ENCODE data around the gene CREBL2.

DNA sequence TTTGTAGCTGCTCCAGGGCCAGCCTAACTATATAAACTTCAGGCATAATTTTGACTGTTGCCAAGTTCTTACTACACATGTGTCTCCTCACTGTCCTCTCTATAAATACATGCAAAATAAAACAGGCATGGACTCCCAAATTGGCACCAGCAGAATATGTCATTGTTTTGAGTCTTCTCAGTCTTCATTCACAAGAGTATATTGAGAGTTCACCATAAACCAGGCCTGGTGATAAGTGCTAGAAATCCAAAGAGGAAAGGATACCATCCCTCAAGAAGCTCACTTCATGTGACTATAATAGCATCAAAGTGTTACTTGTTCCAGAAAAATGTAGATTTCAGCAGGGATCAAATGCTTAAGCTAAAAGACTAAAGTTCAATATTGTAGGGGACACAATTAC is 70.6 kb downstream of the CREBL2 start:
- TF ChIP-seq, protein P1, sequence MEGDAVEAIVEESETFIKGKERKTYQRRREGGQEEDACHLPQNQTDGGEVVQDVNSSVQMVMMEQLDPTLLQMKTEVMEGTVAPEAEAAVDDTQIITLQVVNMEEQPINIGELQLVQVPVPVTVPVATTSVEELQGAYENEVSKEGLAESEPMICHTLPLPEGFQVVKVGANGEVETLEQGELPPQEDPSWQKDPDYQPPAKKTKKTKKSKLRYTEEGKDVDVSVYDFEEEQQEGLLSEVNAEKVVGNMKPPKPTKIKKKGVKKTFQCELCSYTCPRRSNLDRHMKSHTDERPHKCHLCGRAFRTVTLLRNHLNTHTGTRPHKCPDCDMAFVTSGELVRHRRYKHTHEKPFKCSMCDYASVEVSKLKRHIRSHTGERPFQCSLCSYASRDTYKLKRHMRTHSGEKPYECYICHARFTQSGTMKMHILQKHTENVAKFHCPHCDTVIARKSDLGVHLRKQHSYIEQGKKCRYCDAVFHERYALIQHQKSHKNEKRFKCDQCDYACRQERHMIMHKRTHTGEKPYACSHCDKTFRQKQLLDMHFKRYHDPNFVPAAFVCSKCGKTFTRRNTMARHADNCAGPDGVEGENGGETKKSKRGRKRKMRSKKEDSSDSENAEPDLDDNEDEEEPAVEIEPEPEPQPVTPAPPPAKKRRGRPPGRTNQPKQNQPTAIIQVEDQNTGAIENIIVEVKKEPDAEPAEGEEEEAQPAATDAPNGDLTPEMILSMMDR (conservative IDR thresholded peaks at IDR 0.05 in 1 of 2, IDR thresholded peaks at IDR 0.05 in 1 of 2; ENCODE audit: extremely low read depth in 1 of 2, insufficient read depth in 1 of 2, low read depth in 1 of 2, low read length in 2 of 2), result no peak
- no peak for TF ChIP-seq EZH2 (IDR thresholded peaks at IDR 0.05; ENCODE audit: borderline replicate concordance, low read length)
